SIG-M5 treated with dmso at 0.1 percent for 504 hours (cell line): ENCODE measurements around the gene ACAP2.
"Not testable (repeated sequence)": the region's sequence is repeated elsewhere in the genome, so short reads cannot be mapped to it uniquely, and the experiment has no call there.

Experiments used
- DNase-seq: peaks from one replicate; lab custom pipeline; 2025; ENCODE audit not compliant: unreplicated experiment; lab: John Stamatoyannopoulos, UW

The ACAP2 gene, protein sequence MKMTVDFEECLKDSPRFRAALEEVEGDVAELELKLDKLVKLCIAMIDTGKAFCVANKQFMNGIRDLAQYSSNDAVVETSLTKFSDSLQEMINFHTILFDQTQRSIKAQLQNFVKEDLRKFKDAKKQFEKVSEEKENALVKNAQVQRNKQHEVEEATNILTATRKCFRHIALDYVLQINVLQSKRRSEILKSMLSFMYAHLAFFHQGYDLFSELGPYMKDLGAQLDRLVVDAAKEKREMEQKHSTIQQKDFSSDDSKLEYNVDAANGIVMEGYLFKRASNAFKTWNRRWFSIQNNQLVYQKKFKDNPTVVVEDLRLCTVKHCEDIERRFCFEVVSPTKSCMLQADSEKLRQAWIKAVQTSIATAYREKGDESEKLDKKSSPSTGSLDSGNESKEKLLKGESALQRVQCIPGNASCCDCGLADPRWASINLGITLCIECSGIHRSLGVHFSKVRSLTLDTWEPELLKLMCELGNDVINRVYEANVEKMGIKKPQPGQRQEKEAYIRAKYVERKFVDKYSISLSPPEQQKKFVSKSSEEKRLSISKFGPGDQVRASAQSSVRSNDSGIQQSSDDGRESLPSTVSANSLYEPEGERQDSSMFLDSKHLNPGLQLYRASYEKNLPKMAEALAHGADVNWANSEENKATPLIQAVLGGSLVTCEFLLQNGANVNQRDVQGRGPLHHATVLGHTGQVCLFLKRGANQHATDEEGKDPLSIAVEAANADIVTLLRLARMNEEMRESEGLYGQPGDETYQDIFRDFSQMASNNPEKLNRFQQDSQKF

DNA sequence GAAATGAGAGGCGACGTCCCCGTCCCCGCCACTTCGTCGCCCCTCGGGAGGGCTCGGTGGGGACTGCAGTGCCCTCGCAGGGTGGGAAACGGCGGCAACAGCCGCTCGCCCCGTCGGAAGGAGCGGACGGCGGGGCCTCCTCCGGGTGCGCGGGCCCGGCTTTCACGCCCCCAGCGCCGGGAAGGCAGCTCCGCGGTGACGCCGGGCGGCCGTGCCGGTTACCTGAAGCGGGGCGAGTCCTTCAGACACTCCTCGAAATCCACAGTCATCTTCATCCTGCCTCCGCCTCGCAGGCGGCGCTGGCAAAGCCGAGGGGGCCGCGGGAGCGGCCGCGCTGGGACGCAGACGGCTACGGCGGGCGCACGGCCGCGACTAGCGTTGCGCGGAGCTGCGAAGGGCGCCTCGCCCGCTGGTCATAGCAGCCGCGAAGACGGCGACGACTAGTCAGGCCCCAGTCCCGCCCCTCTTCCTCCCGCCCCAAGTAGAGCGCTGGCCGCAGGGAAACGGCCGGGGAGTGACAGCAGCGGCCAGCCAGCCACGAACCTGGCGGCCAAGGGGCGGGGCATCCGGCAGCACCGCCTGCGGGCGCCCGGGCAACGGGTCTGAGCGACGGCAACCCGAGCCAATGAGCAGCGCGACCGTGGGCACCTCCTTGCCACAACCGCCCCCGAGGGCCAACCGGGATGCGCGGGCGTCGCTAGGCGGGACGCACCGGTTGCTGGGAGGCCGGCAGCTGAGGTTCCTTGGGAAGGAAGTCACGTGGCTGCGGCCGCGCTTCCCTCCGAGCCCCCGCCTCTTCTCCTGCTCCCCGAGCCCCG lies at the start of gene ACAP2:
ACAP2 (minus strand) TSS at position 448 of the 818 bp plus-strand sequence; CDS start at position 275, 173 bp downstream.
- peak; percentile 99 for DNase-seq

DNA sequence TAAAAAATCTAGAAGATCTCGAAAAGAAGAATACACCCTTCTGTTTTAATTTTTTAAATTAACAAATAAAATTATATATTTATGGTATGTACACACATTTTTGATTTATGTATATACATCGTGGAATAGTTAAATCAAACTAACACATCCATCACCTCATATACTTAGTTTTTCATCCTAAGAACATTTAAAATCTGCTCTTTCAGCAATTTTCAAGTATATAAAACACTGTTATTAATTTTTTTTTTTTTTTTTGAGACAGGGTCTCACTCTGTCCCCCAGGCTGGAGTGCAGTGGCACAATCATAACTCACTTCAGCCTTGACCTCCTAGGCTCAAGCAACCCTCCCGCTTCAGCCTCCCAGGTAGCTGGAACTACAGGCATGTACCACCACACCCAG lies 32.8 kb upstream of the ACAP2 start:
- DNase-seq: no peak

DNA sequence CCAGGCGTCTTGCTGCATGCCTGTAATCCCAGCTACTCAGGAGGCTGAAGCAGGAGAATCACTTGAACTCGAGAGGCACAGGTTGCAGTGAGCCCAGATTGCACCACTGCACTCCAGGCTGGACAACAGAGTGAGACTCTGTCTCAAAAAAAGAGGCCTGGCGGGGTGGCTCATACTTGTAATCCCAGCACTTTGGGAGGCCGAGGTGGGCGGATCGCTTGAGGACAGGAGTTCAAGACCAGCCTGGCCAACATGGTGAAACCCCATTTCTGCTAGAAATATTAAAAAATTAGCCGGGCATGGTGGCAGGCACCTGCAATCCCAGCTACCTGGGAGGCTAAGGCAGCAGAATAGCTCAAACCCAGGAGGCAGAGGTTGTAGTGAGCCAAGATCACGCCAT lies 32.3 kb upstream of the ACAP2 start:
- DNase-seq: not testable (repeated sequence)

DNA sequence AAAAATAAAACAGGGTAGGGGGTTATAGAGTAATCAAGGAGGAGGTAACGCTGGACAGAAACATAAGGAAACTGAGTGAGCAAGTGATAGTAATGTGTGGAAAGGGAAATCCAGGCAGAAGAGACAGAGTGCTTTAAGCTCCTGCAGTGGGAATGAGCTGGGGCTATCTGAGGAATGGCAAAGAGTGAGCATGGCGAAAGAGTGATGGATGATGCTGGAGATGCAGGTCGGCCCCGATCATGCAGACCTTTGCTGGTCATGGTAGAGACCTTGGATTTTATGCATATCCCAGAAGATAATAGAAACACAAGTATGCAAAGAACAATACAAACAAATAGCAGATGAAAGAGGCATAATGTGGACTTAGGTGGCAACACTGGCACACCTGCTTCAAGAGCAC lies 26.0 kb upstream of the ACAP2 start:
- no peak for DNase-seq

DNA sequence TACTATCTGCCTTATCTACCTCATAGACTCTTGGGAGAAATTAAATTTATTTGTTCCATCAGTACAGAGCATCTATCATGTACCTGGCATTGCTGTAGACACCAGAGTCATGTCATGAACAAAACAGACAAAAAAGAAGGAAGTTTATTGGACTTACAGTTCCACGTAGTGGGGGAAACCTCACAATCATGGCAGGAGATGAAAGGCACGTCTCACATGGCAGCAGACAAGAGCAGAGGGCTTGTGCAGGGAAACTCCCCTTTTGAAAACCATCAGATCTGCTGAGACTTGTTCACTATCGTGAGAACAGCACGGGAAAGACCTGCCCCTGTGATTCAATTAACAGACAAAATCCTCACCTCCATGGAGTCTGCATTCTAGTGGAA lies 25.6 kb upstream of the ACAP2 start:
- no peak for DNase-seq

DNA sequence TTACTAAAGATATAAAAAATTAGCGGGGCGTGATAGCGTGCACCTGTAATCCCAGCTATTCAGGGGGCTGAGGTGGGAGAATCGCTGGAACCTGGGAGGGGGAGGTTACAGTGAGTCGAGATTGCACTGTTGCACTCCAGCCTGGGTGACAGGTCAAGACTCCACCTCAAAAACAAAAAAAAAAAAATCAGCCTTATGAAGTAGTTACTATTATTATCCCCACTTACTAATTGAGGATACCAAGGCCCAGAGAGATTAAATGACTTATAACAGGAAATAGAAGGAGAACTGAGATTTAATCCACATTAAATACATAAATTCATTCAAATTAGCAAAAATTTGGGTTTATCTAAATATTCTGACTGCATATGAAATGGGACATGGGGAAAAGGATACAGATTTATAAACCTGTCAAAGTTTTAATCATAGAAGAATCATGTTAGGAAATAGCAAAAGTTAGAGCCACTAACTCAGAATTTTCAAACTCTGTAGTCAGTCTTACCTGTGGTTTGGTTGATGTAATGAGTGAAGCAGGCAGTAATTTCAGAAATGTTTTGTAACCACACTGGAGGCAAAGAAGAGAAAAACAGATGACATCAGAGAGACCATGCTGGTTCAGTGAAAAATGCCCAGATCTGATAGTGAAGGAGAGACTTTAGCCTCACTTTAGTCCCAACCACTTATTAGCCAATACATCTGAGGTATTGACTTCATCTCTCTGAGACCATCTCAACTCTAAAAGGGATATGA lies 25.0 kb upstream of the ACAP2 start:
- no peak for DNase-seq

DNA sequence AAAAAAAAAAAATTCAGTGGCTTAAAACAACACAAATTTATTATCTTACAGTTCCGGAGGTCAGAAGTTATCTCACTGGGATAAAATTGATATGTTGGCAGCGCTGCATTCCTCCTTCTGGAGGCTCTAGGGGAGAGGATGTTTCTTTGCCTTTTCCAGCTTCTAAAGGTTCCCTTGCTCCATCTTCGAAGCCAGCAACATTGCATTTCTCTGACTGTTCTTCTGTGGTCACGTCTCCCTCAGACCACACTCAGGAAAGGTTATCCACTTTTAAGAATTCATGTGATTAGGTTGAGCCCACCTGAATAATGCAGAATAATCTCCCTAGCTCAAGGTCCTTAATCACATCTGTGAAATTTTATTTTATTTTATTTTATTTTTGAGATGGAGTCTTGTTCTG lies 23.4 kb upstream of the ACAP2 start:
- DNase-seq: no peak

DNA sequence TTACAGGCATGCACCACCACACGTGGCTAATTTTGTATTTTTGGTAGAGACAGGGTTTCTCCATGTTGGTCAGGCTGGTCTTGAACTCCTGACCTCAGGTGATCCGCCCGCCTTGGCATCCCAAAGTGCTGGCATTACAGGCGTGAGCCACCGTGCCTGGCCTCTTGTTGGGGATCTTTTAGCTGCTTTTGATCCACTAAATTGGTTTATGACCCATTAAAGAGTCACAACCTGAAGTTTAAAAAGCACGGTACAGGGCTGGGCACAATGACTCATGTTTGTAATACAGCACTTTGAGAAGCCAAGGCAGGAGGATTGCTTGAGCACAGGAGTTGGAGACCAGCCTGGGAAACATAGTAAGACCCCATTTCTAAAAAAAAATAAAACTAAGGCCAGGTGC lies 20.1 kb upstream of the ACAP2 start:
- not testable (repeated sequence) for DNase-seq

DNA sequence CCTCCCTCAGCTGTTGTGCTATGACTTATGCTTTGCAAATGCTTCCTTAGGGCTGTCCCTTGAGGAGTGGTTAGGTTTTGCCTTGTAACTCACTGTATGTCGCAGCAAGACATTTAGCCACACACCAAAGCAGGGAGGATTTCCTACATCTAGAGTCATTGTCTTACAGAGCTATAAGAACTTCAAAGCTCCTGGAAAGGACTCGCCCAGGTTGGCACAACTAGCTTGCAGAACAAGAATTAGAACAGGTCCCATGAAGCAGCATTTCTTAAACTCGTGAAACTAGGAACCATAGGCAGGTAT lies 19.4 kb upstream of the ACAP2 start:
- DNase-seq: no peak

DNA sequence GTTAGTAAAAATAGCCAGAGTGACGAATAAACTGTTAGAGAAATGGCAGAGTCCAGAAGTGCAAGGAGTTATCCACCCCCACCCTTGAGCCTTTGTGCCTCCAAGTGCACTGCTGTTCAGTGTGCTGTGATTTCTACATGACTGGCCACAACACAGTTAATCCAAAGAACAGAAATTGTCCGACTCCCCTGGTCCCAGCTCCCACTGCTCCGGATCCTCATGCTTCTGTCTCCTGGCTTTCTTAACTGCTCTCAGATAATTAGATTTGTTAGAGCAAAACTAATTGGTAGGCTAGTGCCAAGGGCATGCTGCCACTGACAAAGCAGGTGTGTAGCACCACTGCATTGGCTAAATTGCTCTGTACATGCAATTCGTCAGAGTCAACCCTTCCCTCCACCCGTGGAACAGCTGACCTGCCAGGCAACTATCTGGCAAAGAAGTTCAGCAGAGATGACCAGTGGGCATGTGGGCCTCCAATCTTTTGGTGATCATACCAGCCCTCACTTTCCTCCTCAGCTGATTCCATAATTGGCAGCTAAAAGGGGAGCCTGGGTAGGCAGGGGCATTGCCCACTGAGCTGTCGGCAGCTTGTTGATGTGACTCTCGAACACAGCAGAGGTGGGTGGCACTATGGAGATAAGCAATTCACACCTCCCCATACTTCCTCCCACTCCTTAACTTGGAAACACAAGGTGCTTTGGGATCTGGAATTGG lies 18.9 kb upstream of the ACAP2 start:
- no peak for DNase-seq

DNA sequence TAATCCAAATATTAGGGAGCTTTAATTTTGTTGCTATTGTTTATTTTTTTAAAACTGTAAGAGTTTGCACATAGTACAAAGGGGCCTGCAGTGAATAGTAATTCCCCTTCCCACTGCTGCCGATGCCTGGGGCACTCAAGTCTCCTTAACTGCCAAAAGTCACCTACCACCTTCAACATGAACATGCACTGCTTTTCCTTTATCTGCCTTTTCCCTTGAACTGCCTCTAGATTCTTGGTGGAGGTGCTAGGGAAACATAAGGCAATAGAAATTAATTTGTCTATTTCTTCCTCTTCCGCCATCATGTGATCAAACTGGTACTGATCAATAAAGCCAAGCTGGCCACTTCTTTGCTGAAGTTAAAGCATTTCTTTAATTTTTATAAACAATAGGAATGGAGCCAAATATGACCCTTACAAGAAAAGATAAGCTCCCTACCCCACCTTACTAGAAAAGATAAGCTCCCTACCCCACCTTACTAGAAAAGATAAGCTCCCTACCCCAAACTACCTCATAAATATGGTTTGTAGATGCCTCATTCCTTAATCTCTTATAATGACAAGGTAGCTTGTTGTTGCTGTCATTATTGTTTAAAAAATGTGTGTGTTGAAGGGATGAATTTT lies 17.4 kb upstream of the ACAP2 start:
- DNase-seq: no peak

DNA sequence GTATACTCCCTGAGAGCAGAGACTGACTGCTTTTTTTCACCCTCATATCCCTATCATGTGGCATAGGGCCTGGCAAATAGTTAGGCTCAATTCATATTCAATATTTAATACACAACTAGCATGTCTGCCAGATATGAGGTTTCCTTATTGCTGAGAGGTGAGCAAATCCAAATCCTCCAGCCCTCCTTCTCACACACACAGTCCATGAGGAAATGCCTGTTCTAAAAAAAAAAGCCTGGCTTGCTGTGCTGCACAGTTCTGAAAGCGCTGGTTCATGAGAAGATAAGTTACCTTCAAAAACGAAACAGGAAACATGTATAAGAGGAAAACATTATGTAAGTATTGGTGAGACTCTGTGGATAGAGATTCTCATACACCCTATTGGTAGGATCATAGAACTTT lies 15.5 kb upstream of the ACAP2 start:
- DNase-seq: peak; percentile 86

DNA sequence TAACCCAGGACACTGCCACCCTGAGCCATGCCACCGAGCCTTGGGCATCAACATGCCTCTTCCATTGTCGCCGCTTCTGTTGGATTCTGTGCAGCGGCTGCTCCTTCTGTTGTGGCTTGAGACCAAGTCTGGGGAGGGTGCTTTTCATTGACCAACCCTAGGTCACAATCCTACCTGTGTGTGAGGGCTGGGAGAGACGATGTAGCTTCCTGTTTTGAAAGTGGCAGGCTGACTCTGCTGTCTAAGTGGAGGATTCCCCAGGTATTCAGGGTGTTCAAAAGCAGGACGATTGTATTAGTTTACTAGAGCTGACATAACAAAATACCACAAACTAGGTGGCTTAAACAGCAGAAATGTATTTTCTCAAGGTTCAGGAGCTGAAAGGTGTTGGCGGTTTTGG lies 13.0 kb upstream of the ACAP2 start:
- no peak for DNase-seq

DNA sequence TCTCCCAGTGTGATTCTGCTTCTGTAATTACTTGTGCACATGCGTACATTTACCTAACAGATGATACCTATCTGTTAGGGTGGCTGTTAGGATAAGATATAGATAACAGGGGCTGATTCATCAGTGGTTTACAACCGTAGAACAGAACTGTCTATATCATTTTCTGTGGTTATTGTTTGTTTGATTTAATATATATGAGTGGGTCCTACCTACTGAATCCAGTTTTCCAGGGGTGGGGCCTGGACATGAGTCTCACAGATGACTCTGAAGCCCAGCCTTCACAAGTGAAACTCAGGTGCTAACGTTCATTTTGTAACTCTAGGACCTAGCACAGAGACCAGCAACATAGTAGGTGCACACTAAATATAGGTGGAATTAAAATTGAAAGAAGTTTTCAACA lies 10.4 kb upstream of the ACAP2 start:
- DNase-seq: no peak

DNA sequence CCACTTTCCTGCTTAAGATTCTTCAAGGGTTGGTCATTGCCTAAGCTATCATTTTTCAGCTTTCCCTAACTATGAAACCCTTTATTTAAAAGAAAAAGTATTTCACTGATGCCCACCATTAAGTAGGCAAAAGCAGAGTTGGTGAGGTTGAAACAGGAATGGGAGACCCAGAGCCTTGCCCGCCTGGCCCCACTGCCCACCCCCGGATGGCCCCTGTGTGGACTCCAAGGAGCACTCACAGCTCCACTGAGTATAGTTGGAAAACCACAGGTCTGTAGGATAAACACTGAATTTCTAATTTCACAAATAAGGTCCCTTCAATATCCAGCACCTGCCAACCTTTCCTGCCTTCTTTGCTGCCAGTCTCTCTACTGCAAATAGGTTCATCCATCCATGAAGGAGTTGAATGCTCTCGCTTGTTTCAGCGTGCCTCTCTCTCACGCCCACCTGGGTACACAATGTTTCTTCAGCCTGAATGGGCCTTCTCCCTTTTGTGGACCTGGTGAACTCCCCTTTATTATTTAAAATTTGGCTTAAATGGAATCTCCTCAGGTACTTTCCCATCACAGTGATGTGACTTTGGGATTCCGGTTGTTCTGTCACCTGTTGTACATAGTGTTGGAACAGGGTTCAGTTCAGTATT lies 8.7 kb upstream of the ACAP2 start:
- no peak for DNase-seq

DNA sequence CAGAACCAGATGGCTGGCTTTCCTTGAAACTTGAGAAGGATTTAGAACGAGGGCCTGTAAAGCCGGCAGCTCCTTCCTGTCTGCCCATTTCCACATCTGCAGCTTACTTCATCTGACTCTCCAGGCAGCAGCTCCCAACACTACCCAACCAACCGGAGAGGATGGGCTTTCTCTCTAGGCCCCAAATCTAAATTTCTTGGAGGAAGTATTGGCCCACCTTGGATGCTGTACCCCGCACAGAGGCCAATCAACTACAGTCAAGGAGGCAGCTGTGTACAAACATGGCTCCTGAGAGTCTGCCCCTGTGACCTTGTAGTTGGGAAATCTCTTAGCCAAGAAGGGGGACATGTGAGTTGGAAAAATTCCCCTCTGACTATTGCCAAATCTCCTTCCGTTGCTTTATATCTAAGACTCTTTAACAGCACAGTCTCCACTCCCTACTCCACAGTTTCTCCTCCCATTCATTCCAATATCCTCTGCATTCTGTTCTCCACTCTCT lies 8.0 kb upstream of the ACAP2 start:
- DNase-seq: peak; percentile 78

DNA sequence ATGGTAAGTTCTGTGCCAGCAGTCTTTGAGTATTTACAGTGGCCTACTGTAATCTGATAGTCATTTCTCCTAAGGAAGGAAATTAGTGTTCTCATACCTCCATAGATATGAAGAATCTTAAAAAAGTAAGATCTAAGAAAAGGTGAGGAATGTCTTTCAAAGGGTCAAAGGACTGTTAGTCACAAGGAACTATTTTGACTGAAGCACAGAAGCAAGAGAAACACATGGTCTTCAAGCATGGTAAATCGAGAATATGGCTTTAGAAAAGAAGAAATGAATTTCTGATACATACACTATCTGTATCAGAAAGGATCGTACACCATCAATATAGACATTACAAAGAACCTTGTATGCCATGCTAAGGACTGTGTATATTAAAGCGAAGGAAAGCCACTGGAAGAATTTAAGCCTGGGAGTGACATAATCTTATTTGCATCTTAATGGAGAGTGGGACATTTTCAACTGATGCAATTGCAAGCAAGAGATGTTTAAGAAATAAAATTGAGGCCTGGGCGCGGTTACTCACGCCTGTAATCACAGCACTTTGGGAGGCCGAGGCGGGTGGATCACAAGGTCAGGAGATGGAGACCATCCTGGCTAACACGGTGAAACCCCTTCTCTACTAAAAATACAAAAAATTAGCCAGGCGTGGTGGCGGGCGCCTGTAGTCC lies 5.5 kb upstream of the ACAP2 start:
- DNase-seq: no peak

DNA sequence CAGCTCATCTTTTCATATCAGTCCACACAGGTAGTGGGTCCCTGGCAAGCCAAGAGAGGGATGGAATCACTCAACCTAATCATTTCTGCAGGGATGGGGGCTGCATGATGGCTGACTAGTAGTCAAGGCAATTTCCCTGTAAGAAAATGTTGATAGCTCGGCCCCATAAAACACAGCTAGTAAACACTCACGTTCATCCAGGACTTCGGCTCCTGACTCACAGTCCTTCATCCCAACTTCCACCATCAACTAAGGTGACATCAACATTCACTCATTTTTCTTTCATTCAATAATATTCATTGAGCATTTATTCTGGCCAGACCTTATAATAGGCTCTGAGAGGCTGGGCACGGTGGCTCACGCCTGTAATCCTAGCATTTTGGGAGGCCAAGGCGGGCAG lies 4.4 kb upstream of the ACAP2 start:
- DNase-seq: no peak

DNA sequence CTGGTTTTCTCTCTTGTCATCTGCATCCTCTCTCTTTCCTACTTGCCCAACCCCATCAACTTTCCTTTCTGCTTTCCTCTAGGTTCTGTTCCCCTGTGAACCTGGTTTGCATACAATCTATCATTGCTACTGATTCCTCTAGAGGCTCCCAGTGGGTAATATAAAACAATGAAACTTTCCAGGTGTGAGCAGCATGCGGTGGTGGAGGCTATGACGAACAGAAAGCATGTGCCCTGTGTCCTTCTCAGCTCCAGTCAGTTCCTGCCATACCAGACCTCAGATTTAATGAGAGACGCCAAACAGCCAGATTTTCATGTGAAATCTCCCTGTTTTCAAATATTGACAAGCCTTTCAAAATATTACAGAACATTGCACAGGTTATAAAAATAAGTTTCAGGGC lies 3.5 kb upstream of the ACAP2 start:
- DNase-seq: no peak
